GM19372 (cell line): ENCODE data around the gene MIF4GD.

Experiments used
- ATAC-seq: cut with Tn5 transposase; IDR thresholded peaks from one replicate; pipeline ENCODE4 v1.9.1; 2021; ENCODE audit warnings: mild to moderate bottlenecking, low read depth, moderate library complexity; ENCODE audit not compliant: unreplicated experiment

MIF4GD gene

DNA sequence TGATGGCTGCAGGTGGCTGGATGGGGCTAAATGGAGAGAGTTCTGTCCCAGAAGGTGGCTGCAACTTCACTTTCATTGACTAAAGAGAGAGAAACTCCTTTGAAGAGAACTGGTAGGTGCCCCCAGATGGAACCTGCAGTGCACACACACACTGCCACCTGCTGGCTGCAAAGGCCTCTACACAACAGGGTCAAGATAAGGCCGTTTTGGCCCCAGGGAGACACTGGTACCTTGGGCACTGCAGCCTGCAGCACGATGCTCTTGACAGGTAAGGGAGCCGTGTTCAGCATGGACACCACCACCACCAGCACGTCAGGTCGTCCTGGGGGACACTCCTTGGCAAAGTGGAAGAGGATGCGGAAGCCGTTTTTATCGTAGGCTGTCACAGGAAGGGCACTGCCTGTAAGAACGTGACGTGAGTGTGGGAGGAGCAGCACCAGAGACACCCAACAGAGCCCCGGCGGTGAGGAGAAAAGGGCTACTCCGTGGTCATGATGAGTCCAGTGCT lies 32.3 kb downstream of the MIF4GD start:
- no peak for ATAC-seq

DNA sequence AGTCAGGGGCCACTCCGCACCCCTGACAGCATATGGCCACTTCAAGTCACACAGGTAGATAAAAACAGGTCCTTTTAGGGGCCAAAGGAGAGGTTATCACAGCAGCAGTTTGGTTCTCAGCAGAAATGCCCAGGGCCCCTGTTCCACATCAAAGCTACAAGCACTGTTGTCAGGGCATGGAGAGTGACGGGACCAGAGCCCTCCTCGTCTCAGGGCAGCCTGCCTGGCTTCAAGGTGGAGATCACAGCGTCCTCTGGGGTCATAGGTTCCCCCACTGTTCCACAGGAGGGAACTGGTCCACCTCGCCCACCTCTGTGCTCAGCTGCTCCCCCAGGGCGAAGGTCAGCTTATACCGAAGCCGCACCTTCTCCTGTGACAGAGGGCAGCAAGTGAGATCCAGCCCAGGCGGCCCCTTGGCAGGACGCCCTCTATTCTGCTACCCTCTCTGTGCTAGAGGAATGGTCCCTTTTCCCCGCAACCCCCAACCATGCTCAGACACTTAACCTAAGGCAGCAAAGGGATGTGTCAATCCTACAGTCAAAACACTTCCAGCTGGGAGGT lies 32.9 kb downstream of the MIF4GD start:
- no peak for ATAC-seq

DNA sequence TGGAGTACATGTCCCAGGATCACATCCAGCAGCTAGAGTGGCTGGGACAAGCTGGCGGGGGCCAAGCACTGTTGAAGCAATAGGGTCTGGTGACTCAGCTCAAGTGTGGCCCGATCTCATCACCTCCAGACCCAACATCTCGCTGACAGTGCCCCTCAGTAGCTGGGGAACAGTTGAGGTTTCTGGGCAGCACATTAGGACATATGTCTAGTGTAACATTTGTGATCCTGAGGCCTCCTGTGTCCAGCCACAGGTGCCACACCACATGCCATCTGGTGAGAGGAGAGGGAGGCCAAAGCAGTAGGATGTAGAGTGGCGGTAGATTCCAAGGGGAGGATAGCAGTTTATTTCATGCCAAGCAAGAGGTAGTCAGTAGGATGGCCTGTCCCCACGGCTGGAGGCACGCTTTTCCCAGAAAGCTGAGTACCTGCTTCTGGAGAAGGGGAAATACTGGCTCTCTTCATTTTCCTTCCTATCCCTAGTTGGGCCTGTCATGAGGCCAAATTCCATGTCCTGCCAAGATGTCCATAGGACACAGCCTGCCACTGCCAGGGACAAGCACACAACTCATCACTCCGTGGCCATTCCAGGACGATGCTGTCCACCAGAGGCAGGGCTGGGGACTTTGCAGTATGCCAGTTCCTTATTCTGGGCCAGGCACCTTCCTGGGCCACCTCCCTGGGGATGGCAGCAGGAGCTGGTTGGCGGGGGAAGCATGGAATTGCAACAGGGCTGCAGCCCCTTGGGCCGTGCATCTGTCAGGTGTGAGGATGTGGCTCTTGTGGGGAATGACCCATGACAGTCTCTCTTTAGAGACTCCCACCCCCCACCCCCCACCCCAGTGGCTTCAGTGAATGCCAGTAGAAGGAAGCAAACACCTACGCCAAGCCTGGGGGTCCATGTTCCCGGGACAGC lies 33.7 kb downstream of the MIF4GD start:
- ATAC-seq: no peak

DNA sequence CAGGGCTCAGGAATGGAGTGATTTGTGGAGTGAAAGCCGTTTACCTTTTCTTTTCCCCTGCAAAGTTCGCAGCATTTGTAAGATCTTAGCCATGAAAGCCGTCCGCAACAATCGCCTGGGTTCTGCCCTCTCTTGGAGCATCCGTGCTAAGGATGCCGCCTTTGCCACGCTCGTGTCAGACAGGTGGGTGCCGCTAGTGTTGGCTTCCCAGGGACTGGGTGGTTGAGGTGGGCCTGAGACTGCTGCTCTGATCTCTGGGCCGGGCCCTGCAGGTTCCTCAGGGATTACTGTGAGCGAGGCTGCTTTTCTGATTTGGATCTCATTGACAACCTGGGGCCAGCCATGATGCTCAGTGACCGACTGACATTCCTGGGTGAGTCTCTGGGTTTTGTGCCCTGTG lies 38.2 kb downstream of the MIF4GD start:
- no peak for ATAC-seq

DNA sequence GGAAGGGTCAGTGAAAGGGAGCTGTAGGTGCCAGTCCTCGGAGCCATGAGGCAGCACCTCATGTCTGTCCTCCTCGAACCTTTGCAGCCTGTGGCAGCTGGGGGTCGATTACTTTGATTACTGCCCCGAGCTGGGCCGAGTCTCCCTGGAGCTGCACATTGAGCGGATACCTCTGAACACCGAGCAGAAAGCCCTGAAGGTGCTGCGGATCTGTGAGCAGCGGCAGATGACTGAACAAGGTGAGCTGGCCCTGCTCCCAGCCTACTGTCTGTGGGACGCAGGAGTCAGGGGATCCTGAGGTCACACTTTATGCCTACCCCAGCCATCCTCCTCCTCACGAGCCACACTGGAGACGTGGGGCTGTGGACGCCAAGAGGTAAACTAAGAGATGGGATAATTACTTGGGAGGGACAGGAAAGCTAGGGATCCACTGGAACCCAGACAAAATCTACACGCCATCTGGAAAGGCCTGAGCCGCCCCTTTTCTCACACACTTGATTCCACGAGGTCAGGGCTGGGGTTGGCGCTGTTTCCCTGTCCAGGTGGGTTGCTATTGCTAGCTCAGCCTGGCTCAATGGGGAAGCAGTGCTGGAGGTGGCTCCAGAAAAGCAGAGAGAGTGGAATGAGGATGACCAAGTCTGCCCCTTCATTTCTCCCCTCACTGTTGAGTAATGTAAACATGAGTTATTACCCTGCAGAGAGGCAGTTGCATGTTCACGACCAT lies 39.1 kb downstream of the MIF4GD start:
- no peak for ATAC-seq

DNA sequence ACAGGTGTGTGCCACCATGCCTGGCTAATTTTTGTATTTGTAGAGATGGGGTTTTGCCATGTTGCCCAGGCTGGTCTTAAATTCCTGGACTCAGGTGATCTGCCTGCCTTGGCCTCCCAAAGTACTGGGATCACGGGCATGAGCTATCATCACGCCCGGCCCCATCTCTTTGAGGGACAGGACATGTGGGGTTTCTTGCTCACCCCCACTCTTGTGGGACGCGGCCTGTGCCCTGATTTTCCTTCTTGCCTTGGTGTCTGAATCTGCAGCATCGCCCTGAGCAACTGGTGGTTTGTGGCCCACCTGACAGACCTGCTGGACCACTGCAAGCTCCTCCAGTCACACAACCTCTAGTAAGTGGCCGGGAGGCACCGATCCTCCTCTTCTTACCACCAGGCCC lies 40.0 kb downstream of the MIF4GD start:
- ATAC-seq: no peak

DNA sequence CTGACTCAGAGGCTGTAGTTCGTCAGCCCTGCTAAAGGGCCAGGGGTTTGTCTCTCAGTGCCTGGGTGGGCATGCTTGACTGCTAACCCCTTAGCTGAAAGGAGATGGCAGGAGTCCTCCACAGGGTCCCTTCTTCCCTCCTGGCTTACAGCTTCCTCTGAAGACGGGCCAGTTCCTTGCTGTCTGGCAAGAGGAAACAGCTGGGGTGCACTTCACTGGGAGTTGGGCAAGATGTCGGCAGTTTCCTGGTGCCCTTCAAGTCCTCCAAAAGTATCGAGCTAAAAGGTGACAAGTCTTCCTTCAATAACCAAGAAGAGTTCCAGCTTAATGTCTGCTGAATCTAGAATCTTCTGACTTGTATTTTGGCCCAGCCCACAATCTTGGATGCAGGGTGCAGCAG lies 42.2 kb downstream of the MIF4GD start:
- ATAC-seq: no peak

DNA sequence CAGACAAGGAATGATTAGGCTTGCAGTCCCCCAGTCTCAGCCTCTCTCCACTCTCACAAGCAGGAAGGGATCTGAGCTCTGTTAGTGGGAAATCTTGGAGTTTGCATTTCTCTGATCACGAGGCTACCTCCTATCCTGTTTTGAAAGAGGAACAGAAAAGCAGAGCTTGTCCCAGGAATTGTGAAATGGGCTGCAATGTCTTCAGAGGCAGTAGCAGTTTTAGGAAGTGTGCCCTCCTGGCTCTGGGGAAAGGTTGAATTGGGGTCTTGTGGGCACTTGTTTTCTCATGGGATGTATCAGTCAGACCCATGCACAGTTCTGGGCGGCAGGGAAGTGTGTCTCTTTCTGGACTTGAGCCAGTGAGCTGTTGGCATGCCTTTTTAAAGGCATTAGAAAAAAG lies 42.7 kb downstream of the MIF4GD start:
- ATAC-seq: no peak

DNA sequence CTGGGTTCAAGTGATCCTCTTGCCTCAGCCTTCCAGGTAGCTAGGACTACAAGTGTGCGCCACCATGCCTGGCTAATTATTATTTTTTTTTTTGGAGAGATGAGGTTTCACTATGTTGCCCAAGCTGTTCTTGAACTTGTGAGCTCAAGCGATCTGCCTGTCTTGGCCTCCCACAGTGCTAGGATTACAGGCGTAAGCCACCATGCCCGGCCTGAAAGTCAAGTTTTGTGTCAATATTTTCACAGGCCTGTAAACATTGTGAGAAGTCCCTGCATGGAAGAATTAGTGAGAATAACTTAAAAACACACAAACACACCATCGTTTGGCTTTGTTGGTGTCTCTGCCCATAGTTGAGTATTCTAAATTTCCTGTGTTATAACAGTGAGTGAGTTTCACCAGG lies 43.3 kb downstream of the MIF4GD start:
- no peak for ATAC-seq

DNA sequence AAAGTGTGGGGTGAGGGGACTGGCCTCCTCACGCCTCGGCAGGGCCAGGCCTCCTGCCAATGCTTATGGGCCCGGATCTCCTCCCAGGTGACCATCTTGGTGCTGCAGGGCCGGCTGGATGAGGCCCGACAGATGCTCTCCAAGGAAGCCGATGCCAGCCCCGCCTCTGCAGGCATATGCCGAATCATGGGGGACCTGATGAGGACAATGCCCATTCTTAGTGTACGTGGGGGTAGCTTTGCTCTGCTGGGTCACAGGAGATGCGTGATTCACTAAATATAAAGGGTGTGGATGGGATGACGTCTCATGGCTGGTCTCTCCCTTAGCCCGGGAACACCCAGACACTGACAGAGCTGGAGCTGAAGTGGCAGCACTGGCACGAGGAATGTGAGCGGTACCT lies 46.0 kb downstream of the MIF4GD start:
- ATAC-seq: no peak

DNA sequence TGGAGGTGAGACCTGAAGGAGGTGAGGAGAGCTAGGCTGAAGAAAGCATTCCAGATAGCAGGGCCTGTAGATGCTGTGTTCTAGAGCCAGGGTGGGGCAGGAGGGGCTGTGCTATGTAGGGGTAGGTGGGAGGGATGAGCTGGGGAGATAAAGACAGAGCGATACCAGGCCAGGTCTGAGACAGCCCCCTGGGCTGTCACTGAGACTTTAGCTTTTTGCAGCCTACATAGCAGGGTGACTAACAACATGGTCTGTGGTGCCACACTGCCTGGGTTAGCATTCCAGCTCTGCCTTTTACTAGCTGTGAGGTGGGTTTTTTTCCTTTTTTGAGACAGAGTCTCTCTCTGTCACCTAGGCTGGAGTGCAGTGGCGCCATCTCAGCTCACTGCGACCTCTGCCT lies 51.2 kb downstream of the MIF4GD start:
- no peak for ATAC-seq

DNA sequence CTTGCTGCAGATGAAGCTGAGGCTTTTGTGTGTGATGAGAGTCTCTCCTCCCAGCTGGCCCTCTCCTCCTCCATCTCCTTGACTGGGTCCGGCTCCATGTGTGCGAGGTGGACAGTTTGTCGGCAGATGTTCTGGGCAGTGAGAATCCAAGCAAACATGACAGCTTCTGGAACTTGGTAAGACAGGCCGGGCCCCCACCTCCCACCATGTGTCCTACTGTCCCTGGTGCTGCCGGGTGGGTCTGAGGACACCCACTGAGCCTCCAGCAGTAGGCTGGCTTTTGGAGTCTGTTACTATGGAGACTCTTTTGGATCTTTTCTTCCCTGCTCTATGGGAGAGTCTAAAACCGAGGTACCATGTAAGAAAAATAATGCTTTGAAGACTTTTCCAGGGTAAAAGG lies 52.9 kb downstream of the MIF4GD start:
- ATAC-seq: no peak
